ENCODE data around the gene ATXN1. TPM values are rescaled to one million over a fixed set of nuclear protein-coding genes. Genes with fewer than 3 reads are reported as not detected.

Gene ATXN1
- total RNA-seq, 1 donor from 2014 or later = 3.9 TPM

GRCh38 chr6:16553531-16553930 lies 207.7 kb downstream of the ATXN1 start:
- Mint-ChIP-seq H3K36me3 (ENCODE audit: low read depth) (no peaks in the 10 kb centered on the region), H3K4me3 (no peak overlapping the region), H3K9me3 (peaks cover 4% of the 10 kb centered on the region), H3K27ac (ENCODE audit: unreplicated experiment) (no peak overlapping the region), H3K27me3 (ENCODE audit: low read depth) (no peaks in the 10 kb centered on the region), H3K4me1 (peaks cover 13% of the 10 kb centered on the region)
- TF ChIP-seq CTCF (conservative IDR thresholded peaks at IDR 0.05) = no peak
- DNase-seq (ENCODE audit: low read depth, low spot score) = no peak

- Mint-ChIP-seq H3K4me3 (no peak overlapping the region), H3K9me3 (peaks cover 4% of the 10 kb centered on the region), H3K4me1 (peaks cover 13% of the 10 kb centered on the region), H3K27ac (ENCODE audit: unreplicated experiment) (no peak overlapping the region), H3K27me3 (ENCODE audit: low read depth) (no peaks in the 10 kb centered on the region), H3K36me3 (ENCODE audit: low read depth) (no peaks in the 10 kb centered on the region)
- no peak for DNase-seq (ENCODE audit: low read depth, low spot score)
- TF ChIP-seq CTCF (conservative IDR thresholded peaks at IDR 0.05) = no peak
These were observed 209.8 kb downstream of the ATXN1 start for GRCh38 chr6:16551466-16551865.

GRCh38 chr6:16548121-16548520 lies 213.1 kb downstream of the ATXN1 start:
- Mint-ChIP-seq H3K4me3 (no peak overlapping the region), H3K9me3 (no peaks in the 10 kb centered on the region), H3K4me1 (peaks cover 10% of the 10 kb centered on the region), H3K27ac (ENCODE audit: unreplicated experiment) (no peak overlapping the region), H3K27me3 (ENCODE audit: low read depth) (no peaks in the 10 kb centered on the region), H3K36me3 (ENCODE audit: low read depth) (no peaks in the 10 kb centered on the region)
- TF ChIP-seq CTCF (conservative IDR thresholded peaks at IDR 0.05) = no peak
- DNase-seq (ENCODE audit: low read depth, low spot score) = no peak

- Mint-ChIP-seq H3K36me3 (ENCODE audit: low read depth) (no peaks in the 10 kb centered on the region), H3K27ac (ENCODE audit: unreplicated experiment) (no peak overlapping the region), H3K9me3 (no peaks in the 10 kb centered on the region), H3K4me3 (no peak overlapping the region), H3K4me1 (peaks cover 10% of the 10 kb centered on the region), H3K27me3 (ENCODE audit: low read depth) (no peaks in the 10 kb centered on the region)
- TF ChIP-seq CTCF (conservative IDR thresholded peaks at IDR 0.05) = no peak
- DNase-seq (ENCODE audit: low read depth, low spot score) = no peak
These were observed 213.7 kb downstream of the ATXN1 start for GRCh38 chr6:16547587-16547986.

- Mint-ChIP-seq H3K27ac (ENCODE audit: unreplicated experiment) (no peak overlapping the region), H3K27me3 (ENCODE audit: low read depth) (no peaks in the 10 kb centered on the region), H3K4me3 (no peak overlapping the region), H3K9me3 (no peaks in the 10 kb centered on the region), H3K36me3 (ENCODE audit: low read depth) (no peaks in the 10 kb centered on the region), H3K4me1 (peaks cover 10% of the 10 kb centered on the region)
- DNase-seq (ENCODE audit: low read depth, low spot score) = no peak
- no peak for TF ChIP-seq CTCF (conservative IDR thresholded peaks at IDR 0.05)
These were observed 214.4 kb downstream of the ATXN1 start for GRCh38 chr6:16546861-16547260.

GRCh38 chr6:16545382-16545781 lies 215.9 kb downstream of the ATXN1 start:
- Mint-ChIP-seq H3K9me3 (no peaks in the 10 kb centered on the region), H3K4me1 (peaks cover 10% of the 10 kb centered on the region), H3K27me3 (ENCODE audit: low read depth) (no peaks in the 10 kb centered on the region), H3K36me3 (ENCODE audit: low read depth) (no peaks in the 10 kb centered on the region), H3K4me3 (no peak overlapping the region), H3K27ac (ENCODE audit: unreplicated experiment) (no peak overlapping the region)
- no peak for DNase-seq (ENCODE audit: low read depth, low spot score)
- no peak for TF ChIP-seq CTCF (conservative IDR thresholded peaks at IDR 0.05)
